Measurements from ENCODE around the gene EPHB1. TPM values are rescaled to one million over a fixed set of nuclear protein-coding genes. Genes with fewer than 3 reads are reported as not detected.
"Not testable (repeated sequence)": the region's sequence is repeated elsewhere in the genome, so short reads cannot be mapped to it uniquely, and the experiment has no call there.

The EPHB1 gene
- total RNA-seq, 1 experiment from 2014 or later = 0.86 TPM

- DNase-seq (ENCODE audit: low read depth, low spot score) (no peak), ATAC-seq (no peak)
- no peak overlapping the region for H3K9ac ChIP-seq (ENCODE audit: low read length)
- CTCF ChIA-PET = no interaction called here
- no TSS peak for BruUV-seq (replicated peaks)
- no peaks in the 10 kb centered on the region for H3K4me1 ChIP-seq (ENCODE audit: control insufficient read depth in 1 of 2, insufficient read depth in 2 of 2, low read length in 2 of 2)
- H3K4me3 ChIP-seq (replicated peaks in 1 of 2; ENCODE audit: low read depth in 1 of 2, low read length in 2 of 2) = no peak overlapping the region
- no peaks in the 10 kb centered on the region for H3K36me3 ChIP-seq (ENCODE audit: control insufficient read depth in 1 of 2, insufficient read depth in 2 of 2, low read length in 2 of 2)
- no peak overlapping the region for H2AFZ ChIP-seq (ENCODE audit: low read depth, low read length, poor library complexity, severe bottlenecking)
- RAD21 ChIA-PET (ENCODE audit: low non-redundant PET in 1 of 2, low total read pairs in 2 of 2, uncharacterized antibody in 2 of 2, unreplicated experiment in 2 of 2) = no interaction called here
- intact Hi-C loops (cut with micrococcal nuclease) = no loop called here
- H4K20me1 ChIP-seq (ENCODE audit: insufficient read depth) = no peaks in the 10 kb centered on the region
- H3K4me2 ChIP-seq (ENCODE audit: low read length) = no peak overlapping the region
- POLR2A ChIA-PET = no interaction called here
- no peak for TF ChIP-seq ATF3 (IDR thresholded peaks at IDR 0.05)
- TF ChIP-seq TCF7L2 (IDR thresholded peaks at IDR 0.05; ENCODE audit: borderline replicate concordance, extremely low read depth, insufficient read depth, insufficient read length) = no peak
- TF ChIP-seq MAX (IDR thresholded peaks at IDR 0.05) = no peak
- no peak for TF ChIP-seq EGR1 (IDR thresholded peaks at IDR 0.05; ENCODE audit: low read depth)
- TF ChIP-seq POLR2A (IDR thresholded peaks at IDR 0.05; ENCODE audit: borderline replicate concordance, extremely low read depth, insufficient read depth, insufficient read length) = no peak
- no peak for TF ChIP-seq SP1 (IDR thresholded peaks at IDR 0.05; ENCODE audit: low read depth)
- no peak for TF ChIP-seq YY1 (IDR thresholded peaks at IDR 0.05; ENCODE audit: extremely low read depth, insufficient replicate concordance, low read depth, low read length)
- TF ChIP-seq ZBTB33 (IDR thresholded peaks at IDR 0.05; ENCODE audit: extremely low read depth, insufficient replicate concordance, low read length) = no peak
- TF ChIP-seq ZNF274 (IDR thresholded peaks at IDR 0.05; ENCODE audit: low read depth, low read length) = no peak
- H3K9me3 ChIP-seq (ENCODE audit: control insufficient read depth in 1 of 2, insufficient read depth in 1 of 2, low read depth in 1 of 2, low read length in 2 of 2) = no peaks in the 10 kb centered on the region
- H3K9me2 ChIP-seq (ENCODE audit: insufficient read depth) = no peaks in the 10 kb centered on the region
- H3K27me3 ChIP-seq (ENCODE audit: insufficient read depth, low read length) = peaks cover 32% of the 10 kb centered on the region
- H3K79me2 ChIP-seq (ENCODE audit: insufficient read depth, low read length) = no peaks in the 10 kb centered on the region
- no peak overlapping the region for H3K27ac ChIP-seq (ENCODE audit: low read depth, low read length)
Measured at GRCh38 chr3:135038186-135038585, 243.1 kb downstream of the EPHB1 start.

GRCh38 chr3:135039536-135039935 is 244.5 kb downstream of the EPHB1 start:
- H3K79me2 ChIP-seq (ENCODE audit: insufficient read depth, low read length); H3K4me2 ChIP-seq (ENCODE audit: low read length); H3K9me3 ChIP-seq (ENCODE audit: control insufficient read depth in 1 of 2, insufficient read depth in 1 of 2, low read depth in 1 of 2, low read length in 2 of 2); H3K9ac ChIP-seq (ENCODE audit: low read length); H2AFZ ChIP-seq (ENCODE audit: low read depth, low read length, poor library complexity, severe bottlenecking); ATAC-seq; H3K4me3 ChIP-seq (replicated peaks in 1 of 2; ENCODE audit: low read depth in 1 of 2, low read length in 2 of 2); H4K20me1 ChIP-seq (ENCODE audit: insufficient read depth); RAD21 ChIA-PET (ENCODE audit: low non-redundant PET in 1 of 2, low total read pairs in 2 of 2, uncharacterized antibody in 2 of 2, unreplicated experiment in 2 of 2); H3K9me2 ChIP-seq (ENCODE audit: insufficient read depth); H3K27ac ChIP-seq (ENCODE audit: low read depth, low read length); BruUV-seq (replicated peaks); H3K36me3 ChIP-seq (ENCODE audit: control insufficient read depth in 1 of 2, insufficient read depth in 2 of 2, low read length in 2 of 2); intact Hi-C loops (cut with micrococcal nuclease); CTCF ChIA-PET; POLR2A ChIA-PET; DNase-seq (ENCODE audit: low read depth, low spot score); H3K4me1 ChIP-seq (ENCODE audit: control insufficient read depth in 1 of 2, insufficient read depth in 2 of 2, low read length in 2 of 2): not testable (repeated sequence)
- H3K27me3 ChIP-seq (ENCODE audit: insufficient read depth, low read length) = peaks cover 19% of the 10 kb centered on the region

All from HCT116 (cell line).